H1 (cell line): Measurements from ENCODE around the gene MAP4K1. TPM values are rescaled to one million over a fixed set of nuclear protein-coding genes. Genes with fewer than 3 reads are reported as not detected.

ENCODE experiments used
- ASH2L ChIP-seq: fragments of 200-600, 300-600 bp; sonication (generic); IDR thresholded peaks from one replicate; pipeline ENCODE4 v1.7.1; 2017; ENCODE audit warnings: low read length
- CEBPB ChIP-seq: IDR thresholded peaks from 2 replicates; pipeline ENCODE4 v1.6.1; 2012; ENCODE audit warnings: low read depth, low read length
- JUN ChIP-seq: IDR thresholded peaks from 2 replicates; pipeline ENCODE4 v1.6.1; 2011; ENCODE audit warnings: low read depth, mild to moderate bottlenecking, improper control_type of control experiment, low read length
- MAX ChIP-seq: IDR thresholded peaks from 2 replicates; pipeline ENCODE4 v1.6.1; 2012; ENCODE audit warnings: inconsistent platforms
- NANOG ChIP-seq: IDR thresholded peaks from 2 replicates; pipeline ENCODE4 v1.6.1; 2011; ENCODE audit warnings: low read length, low read depth, mild to moderate bottlenecking, inconsistent platforms; ENCODE audit not compliant: insufficient read depth, poor library complexity, severe bottlenecking
- polyA plus RNA-seq, 7 experiments: library from polyadenylated mRNA; depleted of rRNA in 3 of 7; stranded (reverse) in 5 of 7; unstranded in 2 of 7; fragments of >200 nt in 5 of 7; fragments of 200-250 nt in 2 of 7; gene quantifications; 1 replicate in 5 of 7; 2 replicates in 1 of 7; 4 replicates in 1 of 7; pipeline versions ENCODE4 v1.2.1 to v1.2.3, GENCODE V29; 2011 to 2013; ENCODE audit warnings: missing spikeins in 2 of 7, mixed read lengths in 2 of 7
- total RNA-seq: library from RNA; stranded (reverse); fragmentation: NEBNext Ultra II Directional; extraction: Animal tissue kit (Norgen Biotek cat#: 25700); gene quantifications from 2 replicates; pipeline ENCODE4 v1.2.1, GENCODE V29; 2021

MAP4K1 gene
- total and polyA plus RNA-seq, 2 of the 8 experiments (the other 6 are each of a cell fraction or from before 2014, with no cell fraction given): 9.0 to 10.4 TPM

- TF ChIP-seq CEBPB (no peak), JUN (no peak), MAX (no peak), ASH2L (no peak), NANOG (no peak)
Observed at GRCh38 chr19:38629568-38629967, 11.8 kb upstream of the MAP4K1 start (continued).
